Left ventricle myocardium inferior (tissue), 1 donor: ENCODE data around the gene ABCA9. TPM values are rescaled to one million over a fixed set of nuclear protein-coding genes. Genes with fewer than 3 reads are reported as not detected.

Source experiments
- DNase-seq: peaks from one replicate; pipeline ENCODE4 v3.0.0-alpha.2; 2020
- H3K27ac ChIP-seq: fragments of 200-600 bp; replicated peaks from 2 replicates; pipeline ENCODE4 v1.8.0; 2021
- H3K27me3 ChIP-seq: fragments of 200-600 bp; 2 replicates; pipeline ENCODE4 v1.8.0; 2021; ENCODE audit warnings: low read depth
- H3K36me3 ChIP-seq: fragments of 200-600 bp; 2 replicates; pipeline ENCODE4 v1.8.0; 2021
- H3K4me1 ChIP-seq: fragments of 200-600 bp; 2 replicates; pipeline ENCODE4 v1.8.0; 2021
- H3K4me3 ChIP-seq: fragments of 200-600 bp; 2 replicates; pipeline ENCODE4 v1.8.0; 2021; ENCODE audit warnings: mild to moderate bottlenecking, moderate library complexity
- H3K9me3 ChIP-seq: fragments of 200-600 bp; replicated peaks from 2 replicates; pipeline ENCODE4 v1.8.0; 2021
- intact Hi-C: fragments of 100-400 bp; cut with micrococcal nuclease; formaldehyde crosslinking; loops from one replicate; pipeline ENCODE4 v1.11.0; 2022
- microRNA-seq: library from miRNA; unstranded; fragments of <30 nt; microRNA quantifications from one replicate; pipeline ENCODE4 v1.2.0, GENCODE V29; 2020
- total RNA-seq: library from RNA; stranded (reverse); fragmentation: NEBNext Ultra II Directional; extraction: Animal tissue kit (Norgen Biotek cat#: 25700); gene quantifications from one replicate; pipeline ENCODE4 v1.2.1, GENCODE V29; 2021
- TF ChIP-seq, protein P1 (sequence below): fragments of 200-600 bp; IDR thresholded peaks from 2 replicates; pipeline ENCODE4 v1.8.0; 2021; ENCODE audit warnings: antibody characterized with exemption, mild to moderate bottlenecking, borderline replicate concordance
- donor health status: DM: no; HTN: yes; CAD: no; lungs with severe emphysema.

The ABCA9 gene
- total RNA-seq, 1 donor from 2014 or later: 13.0 TPM

DNA sequence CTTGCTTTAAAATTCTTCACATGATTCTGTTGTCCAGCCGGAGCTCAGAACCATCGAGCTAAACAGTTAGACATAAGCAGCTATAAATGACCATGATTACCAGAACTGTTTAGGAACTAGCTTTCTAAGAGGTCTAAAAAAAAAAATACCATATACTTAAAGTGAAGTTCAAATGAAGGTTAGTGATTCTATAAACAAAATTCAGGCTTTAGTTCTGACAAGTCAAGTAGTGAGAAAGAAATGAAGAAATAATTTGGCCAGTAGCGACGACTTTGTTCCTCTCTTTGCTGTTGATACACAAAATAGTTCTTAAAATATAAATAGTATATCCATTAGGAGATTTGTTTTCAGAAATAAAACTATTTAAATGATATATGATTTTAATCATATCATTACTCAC, 133.2 kb downstream of the ABCA9 start:
- intact Hi-C loops: no loop called here
- Histone ChIP-seq H3K36me3 (peaks cover 73% of the 10 kb centered on the region), H3K27me3 (no peaks in the 10 kb centered on the region), H3K9me3 (no peaks in the 10 kb centered on the region), H3K4me3 (no peak overlapping the region), H3K27ac (no peak overlapping the region), H3K4me1 (no peaks in the 10 kb centered on the region)
- TF ChIP-seq, protein P1, sequence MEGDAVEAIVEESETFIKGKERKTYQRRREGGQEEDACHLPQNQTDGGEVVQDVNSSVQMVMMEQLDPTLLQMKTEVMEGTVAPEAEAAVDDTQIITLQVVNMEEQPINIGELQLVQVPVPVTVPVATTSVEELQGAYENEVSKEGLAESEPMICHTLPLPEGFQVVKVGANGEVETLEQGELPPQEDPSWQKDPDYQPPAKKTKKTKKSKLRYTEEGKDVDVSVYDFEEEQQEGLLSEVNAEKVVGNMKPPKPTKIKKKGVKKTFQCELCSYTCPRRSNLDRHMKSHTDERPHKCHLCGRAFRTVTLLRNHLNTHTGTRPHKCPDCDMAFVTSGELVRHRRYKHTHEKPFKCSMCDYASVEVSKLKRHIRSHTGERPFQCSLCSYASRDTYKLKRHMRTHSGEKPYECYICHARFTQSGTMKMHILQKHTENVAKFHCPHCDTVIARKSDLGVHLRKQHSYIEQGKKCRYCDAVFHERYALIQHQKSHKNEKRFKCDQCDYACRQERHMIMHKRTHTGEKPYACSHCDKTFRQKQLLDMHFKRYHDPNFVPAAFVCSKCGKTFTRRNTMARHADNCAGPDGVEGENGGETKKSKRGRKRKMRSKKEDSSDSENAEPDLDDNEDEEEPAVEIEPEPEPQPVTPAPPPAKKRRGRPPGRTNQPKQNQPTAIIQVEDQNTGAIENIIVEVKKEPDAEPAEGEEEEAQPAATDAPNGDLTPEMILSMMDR: no peak
- no peak for DNase-seq

DNA sequence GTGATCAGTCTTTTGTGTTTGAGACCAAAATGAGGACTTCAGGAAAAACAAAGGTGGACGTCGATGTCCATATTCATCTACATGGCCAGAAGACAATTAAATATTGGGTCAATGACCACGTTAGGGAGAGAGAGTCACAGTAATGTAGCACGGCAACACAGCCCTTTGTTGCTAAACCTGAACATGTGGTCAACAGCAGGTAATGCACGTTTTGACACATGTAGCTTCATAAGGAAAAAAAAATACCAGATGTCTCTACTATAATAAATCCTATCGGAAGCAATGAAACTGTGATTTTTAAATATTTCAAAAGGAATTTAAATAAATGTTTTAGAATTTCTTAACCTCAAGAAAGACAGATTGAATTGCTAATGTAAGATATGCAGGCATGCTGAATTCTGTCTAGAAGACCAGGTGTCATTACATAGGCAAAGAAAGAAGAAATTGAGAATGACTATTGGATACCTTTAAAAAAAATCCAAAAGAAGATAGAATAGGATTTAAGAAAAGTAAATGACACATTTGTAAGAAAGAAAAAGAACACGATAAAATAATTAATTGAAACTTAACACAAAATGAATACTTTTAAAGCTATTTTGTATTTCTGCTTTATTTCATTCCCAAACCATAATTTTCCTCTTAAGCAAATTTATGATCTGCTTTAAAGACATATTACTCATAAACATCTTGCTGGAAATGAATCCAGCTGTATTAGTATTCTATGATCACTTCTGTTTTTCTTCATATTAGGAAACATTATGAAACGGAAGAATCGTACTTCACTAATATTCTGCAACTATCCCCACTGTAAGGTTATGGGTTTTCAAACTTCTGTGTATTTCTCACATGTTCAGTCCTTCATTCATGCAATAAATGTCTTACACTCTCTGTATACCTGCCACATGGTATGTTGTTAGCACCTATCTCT, 135.7 kb downstream of the ABCA9 start:
- intact Hi-C loops: no loop called here
- Histone ChIP-seq H3K9me3 (no peaks in the 10 kb centered on the region), H3K4me3 (no peak overlapping the region), H3K27ac (no peak overlapping the region), H3K27me3 (no peaks in the 10 kb centered on the region), H3K36me3 (peaks cover 69% of the 10 kb centered on the region), H3K4me1 (no peaks in the 10 kb centered on the region)
- no peak for DNase-seq
- TF ChIP-seq, protein P1: no peak

Small RNA genes lying within 50 kb of the gene (microRNA-seq; reads per million reads assigned to microRNA genes)
- not detected for gene MIR4524A
- gene MIR4524B: not detected

Other genes with a start within 250 kb of the ABCA9 start
- gene ABCA8, start 105.5 kb downstream of the ABCA9 start, total RNA-seq: 35.5 TPM
- gene ABCA6, start 81.0 kb upstream of the ABCA9 start, total RNA-seq: 18.5 TPM
- gene ABCA10, start 167.9 kb upstream of the ABCA9 start, total RNA-seq: 4.2 TPM